CD4-positive, alpha-beta T cell treated with Interleukin-4 for 1 hour (primary cell): Measurements from ENCODE around the gene C6orf89.
"Not testable (repeated sequence)": the region's sequence is repeated elsewhere in the genome, so short reads cannot be mapped to it uniquely, and the experiment has no call there.

Source experiments
- DNase-seq, 2 donors: peaks; one replicate each; pipeline ENCODE4 v3.0.0-alpha.2; 2020 to 2022

C6orf89 gene

DNA sequence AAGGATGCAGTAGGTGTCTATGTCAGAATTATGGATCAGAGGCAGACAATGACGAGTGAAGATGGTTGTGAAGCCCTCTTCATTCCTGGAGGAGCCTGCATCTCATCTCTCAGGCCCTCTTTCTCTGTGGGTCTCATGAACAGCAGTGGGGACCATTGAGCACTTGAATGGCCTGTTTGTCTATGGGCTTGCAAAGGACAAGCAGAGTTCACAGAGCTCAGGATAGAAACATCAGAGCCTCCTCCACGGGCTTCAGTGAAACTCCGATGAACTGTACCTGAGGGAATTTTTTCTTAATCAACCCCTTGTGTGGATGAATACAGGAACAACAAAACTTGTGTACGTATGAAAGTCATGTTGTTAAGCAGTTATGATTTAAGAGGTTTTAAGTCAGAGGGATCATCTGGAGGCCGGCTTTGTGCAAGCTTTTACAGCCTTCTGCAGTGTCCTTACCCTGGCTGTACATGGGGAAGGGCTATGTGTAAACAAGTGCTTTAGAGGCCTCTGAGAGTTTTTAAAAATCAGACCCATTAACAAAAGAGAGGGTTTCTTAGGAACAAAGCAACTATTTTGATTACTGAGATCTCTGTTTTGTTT is 39.1 kb downstream of the C6orf89 start:
- DNase-seq, result no peak

- DNase-seq, result no peak
Observed at GRCh38 chr6:36925809-36926208, 40.1 kb downstream of the C6orf89 start.

GRCh38 chr6:36926708-36927513 is 41.2 kb downstream of the C6orf89 start:
- DNase-seq, result no peak

- no peak for DNase-seq
Observed at GRCh38 chr6:36927691-36928546, 42.2 kb downstream of the C6orf89 start.

- no peak for DNase-seq
Observed at GRCh38 chr6:36928547-36928918, 42.8 kb downstream of the C6orf89 start.

- no peak for DNase-seq
Observed at GRCh38 chr6:36929152-36929551, 43.4 kb downstream of the C6orf89 start.

DNA sequence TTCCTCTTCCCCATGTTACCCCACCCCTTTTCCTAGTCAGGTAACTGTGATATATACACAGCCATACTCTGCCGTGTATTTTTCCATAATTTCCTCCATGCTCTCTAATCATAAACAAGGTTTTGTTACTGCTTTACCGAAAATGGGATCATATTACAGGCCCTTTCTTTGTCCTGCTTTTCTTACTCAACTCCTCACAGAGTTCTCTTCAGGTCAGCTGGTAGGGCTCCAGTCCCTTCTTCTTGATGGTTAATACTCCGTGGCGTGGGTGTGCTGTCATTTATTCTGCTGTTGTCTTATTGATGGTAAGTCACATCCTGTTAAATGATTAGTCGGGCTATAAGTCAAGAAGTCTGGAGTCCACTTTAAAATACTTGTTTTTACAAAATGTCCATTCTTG is 43.9 kb downstream of the C6orf89 start:
- DNase-seq, result no peak

GRCh38 chr6:36930483-36930882 is 44.7 kb downstream of the C6orf89 start:
- no peak for DNase-seq

DNA sequence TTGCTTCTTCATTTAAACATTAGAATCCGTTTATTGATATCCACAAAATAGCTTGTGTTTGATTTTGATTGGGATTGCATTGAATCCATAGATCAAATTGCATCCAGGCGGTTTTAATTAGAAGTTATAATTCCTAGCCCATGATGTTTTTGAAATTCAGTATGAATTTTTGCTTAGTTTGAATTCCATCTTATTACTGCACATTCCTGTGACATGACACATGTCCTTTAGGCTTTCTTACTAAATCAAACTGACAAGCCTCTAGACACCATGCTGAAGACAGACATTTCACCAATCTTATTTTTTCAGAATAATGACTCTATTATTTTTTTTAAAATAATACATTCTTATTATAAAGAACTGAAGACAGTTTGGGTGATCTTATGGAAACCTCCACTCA is 47.4 kb downstream of the C6orf89 start:
- DNase-seq, result no peak

- DNase-seq, result no peak
Observed at GRCh38 chr6:36933519-36933918, 47.8 kb downstream of the C6orf89 start.

GRCh38 chr6:36934901-36935300 is 49.1 kb downstream of the C6orf89 start:
- DNase-seq, result no peak

- no peak for DNase-seq
Observed at GRCh38 chr6:36936824-36937223, 51.1 kb downstream of the C6orf89 start.

DNA sequence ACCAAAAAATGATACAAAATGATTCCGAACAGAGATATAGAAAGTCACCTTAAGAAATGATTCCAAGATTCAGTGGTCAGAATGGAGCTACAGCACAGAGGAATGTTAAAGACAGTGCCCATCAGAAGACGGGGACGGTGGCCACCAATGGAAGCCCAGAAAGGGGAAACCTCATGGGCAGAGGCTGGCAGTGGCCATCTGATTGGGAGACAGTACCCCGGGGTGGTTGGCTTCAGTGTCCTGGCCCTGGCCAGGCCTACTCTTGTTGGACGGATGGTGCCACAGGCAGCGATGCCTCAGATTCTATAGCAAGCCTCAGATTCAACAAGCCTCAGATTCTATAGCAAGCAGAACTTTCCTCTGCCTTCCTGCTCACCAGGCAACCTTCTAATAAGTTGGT is 52.1 kb downstream of the C6orf89 start:
- DNase-seq, result no peak

DNA sequence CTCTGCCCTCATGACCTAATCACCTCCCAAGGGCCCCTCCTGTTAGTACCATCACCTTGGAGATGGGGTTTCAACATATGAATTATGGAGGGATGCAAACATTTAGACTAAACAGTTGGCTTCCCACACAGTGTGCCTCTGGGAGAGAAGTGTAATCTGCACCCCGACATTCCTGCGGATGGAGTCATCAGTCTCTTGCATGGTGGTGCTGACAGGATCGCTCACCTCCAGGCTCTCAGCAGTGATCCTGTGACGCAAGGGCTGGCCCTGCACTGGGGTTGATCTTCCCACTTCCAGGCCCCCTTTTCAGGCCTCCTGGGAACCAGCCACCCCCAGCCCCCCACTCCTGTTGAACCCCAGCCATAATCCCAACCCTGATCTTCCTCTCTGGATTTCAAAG is 52.8 kb downstream of the C6orf89 start:
- DNase-seq, result no peak

DNA sequence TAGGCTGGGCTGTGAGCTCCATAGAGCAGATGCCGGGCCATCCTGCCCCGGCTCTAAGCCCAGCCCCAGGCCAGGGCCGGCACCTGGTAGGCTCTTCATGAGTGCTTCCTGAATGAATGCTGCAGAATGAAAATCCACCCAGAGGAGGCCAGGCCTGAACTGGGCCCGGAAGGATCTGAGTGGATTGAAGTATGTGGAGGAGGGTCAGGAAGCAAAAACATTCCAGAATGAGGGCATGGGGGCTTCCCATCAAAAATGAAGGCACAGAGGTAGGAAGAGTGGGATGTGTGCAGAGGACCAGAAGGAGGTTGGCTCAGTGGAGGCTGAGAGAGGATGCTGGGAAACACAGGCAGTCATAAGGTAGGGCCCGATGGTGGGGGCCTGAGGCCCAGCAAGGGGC is 53.3 kb downstream of the C6orf89 start:
- DNase-seq, result not testable (repeated sequence)

- DNase-seq, result no peak
Observed at GRCh38 chr6:36940027-36940426, 54.3 kb downstream of the C6orf89 start.

GRCh38 chr6:36941561-36941960 is 55.8 kb downstream of the C6orf89 start:
- DNase-seq, result not testable (repeated sequence)

- DNase-seq, result not testable (repeated sequence)
Observed at GRCh38 chr6:36942329-36942728, 56.6 kb downstream of the C6orf89 start.

- DNase-seq, result no peak
Observed at GRCh38 chr6:36944650-36945049, 58.9 kb downstream of the C6orf89 start.

- no peak for DNase-seq
Observed at GRCh38 chr6:36945301-36945700, 59.5 kb downstream of the C6orf89 start.

DNA sequence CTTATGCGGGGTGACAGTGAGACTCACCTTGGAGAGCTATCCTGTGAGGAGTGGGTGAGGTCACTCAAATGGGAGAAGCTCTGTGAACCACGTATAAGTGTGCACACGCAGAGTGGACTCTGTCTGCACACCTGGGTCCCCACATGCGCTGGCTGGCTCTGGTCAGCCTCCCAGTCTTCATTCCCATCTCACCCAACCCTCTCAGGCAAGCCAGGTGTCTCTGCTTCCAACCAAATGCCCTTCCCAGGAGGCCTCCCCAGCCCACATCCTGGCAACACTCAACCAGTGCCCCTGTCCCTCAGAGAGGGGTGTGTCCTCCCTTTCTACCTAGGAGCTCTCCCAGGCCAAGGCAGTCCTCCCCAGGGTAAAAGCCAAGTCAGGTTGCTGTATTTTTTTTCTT is 60.8 kb downstream of the C6orf89 start:
- no peak for DNase-seq

- peak; percentile 23 to 55 for DNase-seq
Observed at GRCh38 chr6:36947570-36948351, 62.0 kb downstream of the C6orf89 start.

DNA sequence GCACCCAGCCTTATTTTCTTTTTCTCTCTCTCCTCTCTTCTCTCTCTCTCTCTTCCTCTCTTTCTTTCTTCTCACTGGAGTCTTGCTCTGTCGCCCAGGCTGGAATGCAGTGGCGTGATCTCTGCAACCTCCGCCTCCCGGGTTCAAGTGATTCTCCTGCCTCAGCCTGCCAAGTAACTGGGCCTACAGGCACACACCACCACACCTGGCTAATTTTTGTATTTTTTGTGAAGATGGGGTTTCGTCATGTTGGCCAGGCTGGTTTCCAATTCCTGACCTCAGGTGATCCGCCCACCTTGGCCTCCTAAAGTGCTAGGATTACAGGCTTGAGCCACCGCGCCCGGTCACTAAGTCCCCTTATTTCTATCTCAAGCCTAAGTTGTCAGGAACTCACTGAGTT is 63.3 kb downstream of the C6orf89 start:
- DNase-seq, result not testable (repeated sequence)
